Testis (tissue), 2 donors: Measurements from ENCODE around the gene RAB35.

Experiments
- CTCF ChIP-seq, 3 experiments: fragments of 450-650 bp in 2 of 3; fragments of 200-600 bp in 1 of 3; sonication (generic) in 1 of 3; IDR thresholded peaks; one replicate each; pipeline ENCODE4 v1.5.1; 2016 to 2019; ENCODE audit warnings: antibody characterized with exemption in 3 of 3, mild to moderate bottlenecking in 2 of 3, moderate library complexity in 1 of 3
- POLR2A ChIP-seq: fragments of 450-650 bp; IDR thresholded peaks from one replicate; pipeline ENCODE4 v1.6.1; 2017; ENCODE audit warnings: antibody characterized with exemption, mild to moderate bottlenecking, moderate library complexity

GRCh38 chr12:120064054-120064940 lies 52.3 kb downstream of the RAB35 start:
- no peak for TF ChIP-seq CTCF (IDR thresholded peaks at IDR 0.05)
- TF ChIP-seq POLR2A = no peak
